Measurements from ENCODE around the gene CADPS2.

Gene CADPS2

GRCh38 chr7:122310119-122311021 is 575.9 kb downstream of the CADPS2 start:
- no peak for DNase-seq (ENCODE audit: low spot score)

GRCh38 chr7:122309421-122309820 is 576.8 kb downstream of the CADPS2 start:
- no peak for DNase-seq (ENCODE audit: low spot score)

- no peak for DNase-seq (ENCODE audit: low spot score)
Observed at GRCh38 chr7:122307228-122307621, 579.0 kb downstream of the CADPS2 start.

- DNase-seq (ENCODE audit: low spot score), result no peak
Observed at GRCh38 chr7:122306320-122307227, 579.7 kb downstream of the CADPS2 start.

GRCh38 chr7:122305475-122306319 is 580.6 kb downstream of the CADPS2 start:
- DNase-seq (ENCODE audit: low spot score), result no peak

- no peak for DNase-seq (ENCODE audit: low spot score)
Observed at GRCh38 chr7:122304996-122305421, 581.3 kb downstream of the CADPS2 start.

- DNase-seq (ENCODE audit: low spot score), result no peak
Observed at GRCh38 chr7:122304319-122304975, 581.8 kb downstream of the CADPS2 start, which contains the start of gene FEZF1. FEZF1 (minus strand) TSS chr7:122304750; CDS start chr7:122304437, 313 bp downstream.

- no peak for DNase-seq (ENCODE audit: low spot score)
Observed at GRCh38 chr7:122303531-122304318, 582.5 kb downstream of the CADPS2 start.

GRCh38 chr7:122302761-122303530 is 583.3 kb downstream of the CADPS2 start:
- no peak for DNase-seq (ENCODE audit: low spot score)

GRCh38 chr7:122301858-122302760 is 584.2 kb downstream of the CADPS2 start:
- DNase-seq (ENCODE audit: low spot score), result no peak

- no peak for DNase-seq (ENCODE audit: low spot score)
Observed at GRCh38 chr7:122300956-122301833, 585.1 kb downstream of the CADPS2 start.

- DNase-seq (ENCODE audit: low spot score), result no peak
Observed at GRCh38 chr7:122300211-122300932, 585.9 kb downstream of the CADPS2 start.

- DNase-seq (ENCODE audit: low spot score), result no peak
Observed at GRCh38 chr7:122299624-122300210, 586.5 kb downstream of the CADPS2 start.

- no peak for DNase-seq (ENCODE audit: low spot score)
Observed at GRCh38 chr7:122298618-122299017, 587.6 kb downstream of the CADPS2 start.

GRCh38 chr7:122298131-122298530 is 588.1 kb downstream of the CADPS2 start:
- no peak for DNase-seq (ENCODE audit: low spot score)

- DNase-seq (ENCODE audit: low spot score), result no peak
Observed at GRCh38 chr7:122291189-122291588, 595.1 kb downstream of the CADPS2 start.

Measured in hematopoietic multipotent progenitor cell treated with erythropoietin and hydrocortisone succinate and interleukin-3 and kit ligand, for 17 days (in vitro differentiated cells).